Transverse colon (tissue), 4 donors: ENCODE data around the gene ELP4.

Source experiments
- EP300 ChIP-seq: sonication (generic); formaldehyde crosslinking; IDR thresholded peaks from one replicate; pipeline ENCODE4 v1.6.1; 2017; ENCODE audit warnings: antibody characterized with exemption, low read depth
- POLR2AphosphoS5 ChIP-seq, 3 donors: sonication (generic); formaldehyde crosslinking; IDR thresholded peaks; one replicate each; pipeline ENCODE4 v1.6.1; 2016; ENCODE audit warnings: antibody characterized with exemption in 3 of 3
- TF ChIP-seq, protein P1 (sequence below), 5 experiments: fragments of 200-600 bp in 3 of 5; fragments of 450-650 bp in 2 of 5; sonication (generic) in 3 of 5; IDR thresholded peaks; 1 replicate in 2 of 5; 2 replicates in 3 of 5; pipeline ENCODE4 v1.5.1; 2016 to 2017; ENCODE audit warnings: antibody characterized with exemption in 5 of 5, inconsistent platforms in 3 of 5, mild to moderate bottlenecking in 2 of 5, moderate library complexity in 1 of 5

DNA sequence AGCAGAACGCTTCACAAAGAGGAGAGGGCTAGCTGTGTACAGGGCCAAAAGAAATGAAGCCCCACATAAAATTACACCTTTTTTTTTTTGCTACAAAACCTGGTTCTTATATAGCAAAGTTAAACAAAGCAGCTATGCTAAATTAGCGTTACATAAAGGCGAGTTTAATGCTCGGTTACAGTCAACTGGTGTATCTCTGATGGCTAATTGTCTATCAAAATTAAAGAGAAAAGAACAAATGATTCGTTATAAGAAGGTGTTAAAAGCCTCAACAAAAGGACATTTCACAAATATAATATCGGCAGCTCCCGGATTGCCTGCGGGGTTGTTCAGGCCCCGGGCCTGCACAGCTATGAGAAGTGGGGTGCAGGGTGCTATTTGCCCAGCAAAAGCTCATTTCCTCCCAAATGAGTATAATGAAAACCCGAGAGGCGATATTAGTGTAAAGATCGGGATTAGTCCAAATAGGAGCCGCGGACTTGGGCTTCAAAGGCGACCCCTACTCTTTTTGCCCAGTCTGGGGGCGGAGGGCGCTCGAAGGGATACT lies 314.8 kb downstream of the ELP4 start:
- TF ChIP-seq, protein P1, sequence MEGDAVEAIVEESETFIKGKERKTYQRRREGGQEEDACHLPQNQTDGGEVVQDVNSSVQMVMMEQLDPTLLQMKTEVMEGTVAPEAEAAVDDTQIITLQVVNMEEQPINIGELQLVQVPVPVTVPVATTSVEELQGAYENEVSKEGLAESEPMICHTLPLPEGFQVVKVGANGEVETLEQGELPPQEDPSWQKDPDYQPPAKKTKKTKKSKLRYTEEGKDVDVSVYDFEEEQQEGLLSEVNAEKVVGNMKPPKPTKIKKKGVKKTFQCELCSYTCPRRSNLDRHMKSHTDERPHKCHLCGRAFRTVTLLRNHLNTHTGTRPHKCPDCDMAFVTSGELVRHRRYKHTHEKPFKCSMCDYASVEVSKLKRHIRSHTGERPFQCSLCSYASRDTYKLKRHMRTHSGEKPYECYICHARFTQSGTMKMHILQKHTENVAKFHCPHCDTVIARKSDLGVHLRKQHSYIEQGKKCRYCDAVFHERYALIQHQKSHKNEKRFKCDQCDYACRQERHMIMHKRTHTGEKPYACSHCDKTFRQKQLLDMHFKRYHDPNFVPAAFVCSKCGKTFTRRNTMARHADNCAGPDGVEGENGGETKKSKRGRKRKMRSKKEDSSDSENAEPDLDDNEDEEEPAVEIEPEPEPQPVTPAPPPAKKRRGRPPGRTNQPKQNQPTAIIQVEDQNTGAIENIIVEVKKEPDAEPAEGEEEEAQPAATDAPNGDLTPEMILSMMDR (IDR thresholded peaks at IDR 0.05) = no peak
- TF ChIP-seq EP300 = no peak
- no peak for TF ChIP-seq POLR2AphosphoS5 (IDR thresholded peaks at IDR 0.05)
